Superior temporal gyrus (tissue), 1 donor: ENCODE measurements around the gene MEGF11.

Experiments
- DNase-seq: peaks from one replicate; pipeline ENCODE4 v3.0.0-alpha.2; 2016; ENCODE audit errors: extremely low spot score

Gene MEGF11

GRCh38 chr15:66094331-66094730 is 159.2 kb downstream of the MEGF11 start:
- no peak for DNase-seq

- DNase-seq = no peak
Measured at GRCh38 chr15:66092053-66093016, 161.2 kb downstream of the MEGF11 start.

- DNase-seq = no peak
Measured at GRCh38 chr15:66089509-66089908, 164.0 kb downstream of the MEGF11 start.

GRCh38 chr15:66089049-66089448 is 164.5 kb downstream of the MEGF11 start:
- DNase-seq = no peak

GRCh38 chr15:66085128-66085527 is 168.4 kb downstream of the MEGF11 start:
- DNase-seq = no peak

- no peak for DNase-seq
Measured at GRCh38 chr15:66084704-66085103, 168.8 kb downstream of the MEGF11 start.

GRCh38 chr15:66080717-66081398 is 172.7 kb downstream of the MEGF11 start:
- DNase-seq = no peak

GRCh38 chr15:66078929-66079275 is 174.6 kb downstream of the MEGF11 start:
- no peak for DNase-seq

GRCh38 chr15:66078196-66078928 is 175.2 kb downstream of the MEGF11 start:
- no peak for DNase-seq

GRCh38 chr15:66077320-66077663 is 176.3 kb downstream of the MEGF11 start:
- DNase-seq = no peak

GRCh38 chr15:66076591-66077319 is 176.8 kb downstream of the MEGF11 start:
- DNase-seq = no peak

- no peak for DNase-seq
Measured at GRCh38 chr15:66075947-66076346, 177.6 kb downstream of the MEGF11 start.

GRCh38 chr15:66072616-66073361 is 180.8 kb downstream of the MEGF11 start:
- no peak for DNase-seq

GRCh38 chr15:66071921-66072295 is 181.6 kb downstream of the MEGF11 start:
- DNase-seq = no peak

GRCh38 chr15:66071160-66071920 is 182.2 kb downstream of the MEGF11 start:
- DNase-seq = no peak

GRCh38 chr15:66070220-66070934 is 183.2 kb downstream of the MEGF11 start:
- no peak for DNase-seq

GRCh38 chr15:66069751-66070150 is 183.8 kb downstream of the MEGF11 start:
- DNase-seq = no peak

GRCh38 chr15:66068801-66069200 is 184.7 kb downstream of the MEGF11 start:
- DNase-seq = no peak

GRCh38 chr15:66067687-66068086 is 185.9 kb downstream of the MEGF11 start:
- DNase-seq = no peak

GRCh38 chr15:66066481-66066880 is 187.1 kb downstream of the MEGF11 start:
- no peak for DNase-seq
